ENCODE data around the gene TSPAN9.
"Not testable (repeated sequence)": the region's sequence is repeated elsewhere in the genome, so short reads cannot be mapped to it uniquely, and the experiment has no call there.

TSPAN9 gene

GRCh38 chr12:3044141-3044630, 33.0 kb upstream of the TSPAN9 start:
- DNase-seq: no peak

GRCh38 chr12:3045494-3045893, 31.7 kb upstream of the TSPAN9 start:
- no peak for DNase-seq

DNA sequence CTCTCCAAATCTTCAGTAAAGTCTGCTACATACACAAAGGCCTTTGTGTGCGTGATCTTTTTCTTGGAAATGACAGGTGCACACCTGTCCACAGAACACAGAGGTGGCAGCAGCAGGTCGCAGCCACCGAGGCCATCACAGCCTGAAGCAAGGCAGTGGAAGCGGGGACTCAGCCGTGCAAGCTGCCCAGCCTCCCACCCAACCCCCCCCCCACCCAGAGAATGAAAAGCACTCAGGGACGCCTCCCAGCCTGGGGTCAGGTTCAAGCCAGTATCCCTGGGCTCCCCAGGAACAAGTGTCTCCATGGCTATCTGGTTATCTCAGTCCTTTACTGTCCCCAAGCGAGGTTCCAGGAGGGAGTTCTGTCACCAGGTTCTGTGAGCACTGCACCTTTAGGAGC, 31.2 kb upstream of the TSPAN9 start:
- DNase-seq: no peak

DNA sequence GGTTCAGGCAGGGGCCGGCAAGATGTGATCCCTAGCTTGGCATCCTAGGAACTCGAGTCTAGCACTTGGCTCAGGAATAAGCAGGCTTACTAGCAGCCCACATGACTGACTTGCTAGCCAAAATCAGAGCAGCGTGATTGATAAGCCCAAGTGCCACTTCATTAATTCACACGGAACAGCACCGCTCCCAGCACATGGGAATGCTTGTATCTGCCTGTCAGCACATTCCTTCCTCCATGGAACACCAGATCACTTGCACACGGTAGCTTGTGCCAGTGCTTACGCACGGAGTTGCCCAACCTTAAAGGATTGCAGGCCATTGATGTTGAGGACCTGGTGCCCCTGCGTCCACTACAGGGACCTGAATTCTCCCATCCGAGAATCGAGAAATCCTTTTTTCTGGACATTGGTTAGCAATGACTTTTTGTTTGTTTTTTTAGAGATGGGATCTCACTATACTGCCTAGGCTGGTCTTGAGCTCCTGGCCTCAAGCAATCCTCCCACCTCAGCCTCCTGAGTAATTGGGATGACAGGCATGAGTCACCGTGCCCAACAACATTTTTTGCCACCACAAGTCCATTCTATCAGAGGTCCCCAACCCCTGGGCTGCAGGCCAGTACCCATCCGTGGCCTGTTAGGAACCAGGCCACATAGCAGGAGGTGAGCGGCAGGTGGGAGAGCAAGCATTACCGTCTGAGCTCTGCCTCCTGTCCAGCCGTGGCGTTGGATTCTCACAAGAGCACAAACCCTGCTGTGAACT, 30.6 kb upstream of the TSPAN9 start:
- no peak for DNase-seq

GRCh38 chr12:3047961-3048360, 29.2 kb upstream of the TSPAN9 start:
- no peak for DNase-seq

DNA sequence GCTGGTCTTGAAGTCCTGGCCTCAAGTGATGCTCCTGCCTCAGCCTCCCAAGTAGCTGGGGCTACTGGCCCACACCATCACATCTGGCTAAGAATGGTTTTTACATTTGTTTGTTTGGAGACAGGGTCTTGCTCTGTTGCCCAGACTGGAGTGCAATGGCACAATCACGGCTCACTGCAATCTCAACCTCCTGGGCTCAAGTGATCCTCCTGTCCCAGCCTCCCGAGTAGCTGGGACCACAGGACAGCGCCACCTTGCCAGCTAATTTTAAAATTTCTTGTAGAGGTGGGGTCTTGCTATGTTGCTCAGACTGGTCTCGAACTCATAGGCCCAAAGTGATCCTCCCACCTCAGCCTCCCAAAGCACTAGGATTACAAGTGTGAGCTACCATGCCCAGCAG, 28.6 kb upstream of the TSPAN9 start:
- no peak for DNase-seq

DNA sequence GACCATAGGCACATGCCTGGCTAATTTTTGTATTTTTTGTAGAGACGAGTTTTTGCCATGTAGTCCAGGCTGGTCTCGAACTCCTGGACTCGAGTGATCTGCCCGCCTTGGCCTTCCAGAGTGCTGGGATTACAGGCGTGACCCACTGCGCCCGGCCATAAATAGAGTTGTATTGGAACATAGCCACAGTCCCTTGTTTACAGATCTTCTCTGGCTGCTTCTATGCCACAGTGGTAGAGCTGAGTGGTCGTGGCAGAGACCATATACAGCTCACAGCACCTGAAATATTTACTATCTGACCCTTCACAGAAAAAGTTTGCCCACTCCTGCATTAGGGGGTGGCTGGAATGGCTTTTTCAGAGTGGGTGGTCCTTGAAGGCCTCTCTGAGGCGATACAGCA, 28.0 kb upstream of the TSPAN9 start:
- no peak for DNase-seq

DNA sequence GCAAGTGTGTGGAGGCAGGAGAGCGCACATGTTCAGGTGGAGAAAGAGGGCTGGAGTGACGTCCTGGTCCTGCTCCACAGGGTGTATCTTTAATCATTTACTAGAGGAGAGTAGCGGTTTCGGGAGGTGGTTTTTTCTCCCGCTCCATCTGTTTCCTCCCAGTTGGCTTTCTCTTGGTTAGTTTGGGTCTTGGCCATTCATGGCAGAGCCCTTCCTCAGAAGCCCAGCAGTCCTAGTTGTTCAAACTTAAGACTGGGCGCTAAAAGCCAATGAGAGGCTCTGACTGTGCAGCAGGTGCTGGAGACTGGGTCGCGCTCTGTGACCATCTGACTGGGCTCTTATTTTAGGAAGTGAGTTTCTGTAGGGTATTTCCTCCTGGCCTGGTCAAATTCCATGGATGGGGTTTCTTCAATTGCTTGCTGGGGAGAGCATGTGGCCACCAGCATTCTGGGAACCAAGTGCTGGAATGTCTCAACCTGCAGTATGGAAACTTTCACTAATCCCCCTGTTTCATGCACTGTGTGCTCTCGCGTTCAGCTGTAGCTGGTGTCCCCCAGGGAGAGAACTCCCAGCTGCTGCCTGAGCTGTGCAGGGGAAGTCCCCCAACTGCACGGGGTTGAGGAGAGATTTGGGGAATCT, 27.4 kb upstream of the TSPAN9 start:
- no peak for DNase-seq

DNA sequence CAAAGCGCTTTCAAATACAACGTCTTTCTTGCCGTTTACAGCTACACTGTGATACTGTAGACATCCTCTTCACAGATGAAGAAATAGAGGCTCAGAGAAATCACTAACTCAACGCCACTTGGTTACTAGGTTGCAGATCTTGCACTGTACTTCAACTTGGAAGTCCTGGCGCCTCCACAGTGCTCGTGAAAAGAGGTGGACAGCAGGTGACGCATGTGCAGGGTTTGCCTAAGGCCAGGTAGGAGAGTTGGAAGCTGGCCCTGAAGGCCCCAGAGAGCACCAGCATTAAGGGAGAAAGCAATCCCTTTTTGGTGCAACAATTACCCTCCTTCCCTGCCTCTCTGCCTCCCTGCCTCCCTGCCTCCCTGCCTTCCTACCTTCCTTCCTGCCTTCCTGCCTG, 22.8 kb upstream of the TSPAN9 start:
- DNase-seq: no peak

DNA sequence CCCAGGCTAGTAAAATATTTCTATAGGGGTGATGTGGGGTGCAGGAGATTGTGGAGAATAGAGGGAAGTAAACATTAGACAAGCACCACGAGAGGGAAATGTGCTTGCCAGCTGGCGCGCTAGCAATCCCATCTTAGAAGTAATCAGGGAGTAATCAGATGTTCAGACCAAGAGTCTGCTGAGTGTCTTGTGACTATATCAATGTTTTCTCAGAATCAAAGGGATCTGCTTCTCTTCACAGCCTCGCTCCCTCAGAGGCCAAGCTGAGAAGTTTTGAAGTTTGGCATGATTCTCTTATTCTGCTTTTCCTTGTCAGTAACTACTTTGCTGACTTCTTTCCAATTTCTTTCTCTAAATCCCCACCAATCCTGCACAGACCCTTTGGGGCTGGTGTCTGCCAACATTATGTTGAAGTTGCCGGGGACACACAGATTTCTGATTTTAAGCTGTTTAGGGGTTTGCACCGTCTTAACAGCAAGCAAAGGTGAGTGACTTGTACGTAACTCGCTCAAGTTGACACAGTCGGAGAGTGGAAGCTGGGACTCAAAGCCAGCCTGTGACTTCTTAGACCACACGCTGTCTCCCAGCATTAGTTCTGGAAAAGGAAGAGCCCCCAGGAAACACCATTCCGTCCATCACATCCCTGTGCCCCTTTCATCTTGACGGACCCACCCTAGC, 22.0 kb upstream of the TSPAN9 start:
- no peak for DNase-seq

GRCh38 chr12:3055704-3056467, 21.3 kb upstream of the TSPAN9 start:
- no peak for DNase-seq

GRCh38 chr12:3061059-3061458, 16.1 kb upstream of the TSPAN9 start:
- DNase-seq: no peak

DNA sequence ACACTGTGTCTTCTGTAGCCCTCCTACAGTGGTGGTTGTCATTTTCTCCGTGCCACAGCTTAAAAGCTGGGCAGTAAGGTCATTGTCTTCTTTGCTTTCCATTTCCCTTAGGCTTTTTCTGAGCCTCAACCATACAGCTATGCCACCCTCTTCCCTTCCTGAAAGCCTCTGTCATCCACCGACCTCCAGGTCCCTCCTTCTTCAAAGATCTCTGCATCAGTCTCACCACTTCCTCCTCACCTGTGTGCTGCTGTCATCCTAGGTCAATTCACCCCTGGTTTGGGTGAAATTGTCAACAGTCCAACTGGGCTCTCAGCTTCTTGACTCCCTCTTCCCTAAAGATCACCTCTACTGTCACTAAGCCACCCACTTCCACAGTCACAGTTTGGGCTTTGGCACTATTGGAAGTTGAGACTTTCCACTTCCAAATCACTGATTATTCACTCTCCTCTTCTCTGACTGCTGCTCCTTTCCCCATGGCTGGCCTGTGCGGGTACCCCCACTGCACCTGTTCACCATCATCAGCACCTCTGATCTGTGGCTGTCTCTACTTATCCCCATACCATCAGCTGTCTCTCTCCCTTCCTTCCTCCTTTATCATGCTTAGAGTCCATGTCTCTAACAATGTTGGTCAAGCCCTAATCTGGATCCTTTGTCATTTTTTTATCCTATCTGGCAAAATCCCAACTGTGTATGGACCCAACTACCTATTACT, 15.5 kb upstream of the TSPAN9 start:
- no peak for DNase-seq

- DNase-seq: no peak
These were observed 11.9 kb upstream of the TSPAN9 start for GRCh38 chr12:3065300-3065699.

DNA sequence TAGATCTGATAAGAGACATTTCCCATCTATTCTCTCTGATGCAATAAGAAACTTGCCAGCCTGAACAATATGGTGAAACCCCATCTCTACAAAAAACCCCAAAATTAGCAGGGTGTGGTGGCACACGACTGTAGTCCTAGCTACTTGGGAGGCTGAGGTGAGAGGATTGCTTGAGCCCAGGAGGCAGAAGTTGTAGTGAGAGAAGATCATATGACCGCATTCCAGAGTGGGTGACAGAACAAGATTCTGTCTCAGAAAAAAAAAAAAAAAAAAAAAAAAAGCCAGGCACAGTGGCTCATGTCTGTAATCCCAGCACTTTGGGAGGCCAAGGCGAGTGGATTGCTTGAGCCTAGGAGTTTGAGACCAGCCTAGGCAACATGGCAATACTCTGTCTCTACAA, 11.3 kb upstream of the TSPAN9 start:
- DNase-seq: not testable (repeated sequence)

GRCh38 chr12:3069714-3070113, 7.5 kb upstream of the TSPAN9 start:
- no peak for DNase-seq

GRCh38 chr12:3071107-3071506, 6.1 kb upstream of the TSPAN9 start:
- DNase-seq: no peak

DNA sequence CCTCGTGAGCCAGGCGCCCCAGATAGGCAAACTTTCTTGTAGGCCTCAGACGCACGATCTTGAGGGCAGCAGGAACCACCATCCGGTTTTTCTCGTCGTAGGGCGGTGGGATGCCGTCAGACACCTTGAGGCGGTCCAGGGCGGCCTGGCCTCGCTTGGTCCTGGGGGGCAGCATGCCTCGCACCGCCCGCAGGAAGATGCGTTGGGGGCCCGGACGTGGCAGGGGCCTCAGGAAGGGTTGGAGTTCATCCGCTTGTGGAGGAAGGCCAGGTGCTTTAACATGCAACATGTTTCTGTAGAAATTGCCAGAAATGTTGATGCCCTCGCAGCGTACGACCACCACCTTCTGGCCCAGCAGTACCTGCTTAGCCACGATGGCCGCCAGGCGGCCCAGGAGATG, 5.5 kb upstream of the TSPAN9 start:
- DNase-seq: no peak

- peak; percentile 79 for DNase-seq
These were observed 3.5 kb upstream of the TSPAN9 start for GRCh38 chr12:3073438-3074250.

DNA sequence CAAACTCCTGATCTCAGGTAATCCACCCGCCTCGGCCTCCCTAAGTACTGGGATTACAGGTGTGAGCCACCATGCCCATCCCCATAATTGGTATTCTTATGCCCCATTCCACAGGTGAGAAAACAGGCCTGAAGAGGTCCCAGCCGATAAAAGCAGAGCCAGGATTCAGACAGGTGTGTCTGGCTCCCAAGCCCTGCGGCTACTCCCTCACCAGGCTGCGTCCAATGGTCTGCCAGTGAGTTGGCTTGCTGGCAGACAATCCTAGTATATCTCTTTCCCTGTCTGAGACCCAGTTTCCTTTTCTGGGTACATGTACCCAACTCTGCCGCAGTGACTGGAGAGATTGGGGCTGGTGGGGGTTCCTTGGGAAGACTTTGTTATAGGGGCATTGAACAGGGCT, 1.9 kb upstream of the TSPAN9 start:
- DNase-seq: no peak

DNA sequence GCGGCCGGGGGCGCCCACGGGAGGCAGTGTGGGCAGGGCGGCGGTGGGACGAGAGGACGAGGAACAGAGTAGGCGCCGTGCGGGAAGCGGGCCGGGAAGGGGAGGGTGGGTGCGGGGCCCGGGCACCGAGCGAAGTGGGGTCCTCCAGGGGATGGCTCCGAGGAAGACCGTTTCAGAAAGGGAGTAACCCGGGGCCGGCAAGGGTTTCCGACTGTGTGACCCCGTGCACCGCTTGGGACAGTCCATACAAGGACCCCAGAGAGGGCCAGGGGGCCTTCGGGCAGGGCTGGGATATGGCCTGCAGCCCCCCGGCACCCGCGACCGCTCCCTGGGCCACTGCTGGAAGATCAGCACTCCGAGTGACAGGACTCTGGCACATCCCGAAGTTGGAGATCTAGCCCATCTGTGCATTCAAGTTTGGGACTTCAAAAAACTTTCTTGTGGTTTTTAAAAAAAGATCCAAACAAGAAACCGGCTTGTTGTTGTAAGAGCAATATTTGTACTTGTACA, 448 bp downstream of the TSPAN9 start:
- no peak for DNase-seq
